ENCODE results near the gene LUC7L.

LUC7L gene

GRCh38 chr16:144797-145252 is 84.4 kb downstream of the LUC7L start:
- TF ChIP-seq NFIC (IDR thresholded peaks at IDR 0.05) (no peak), RAD21 (IDR thresholded peaks at IDR 0.05; ENCODE audit: low read depth) (no peak), FOXM1 (IDR thresholded peaks at IDR 0.05; ENCODE audit: borderline replicate concordance, low read depth) (no peak), TCF12 (IDR thresholded peaks at IDR 0.05; ENCODE audit: low read depth) (no peak), CREB1 (IDR thresholded peaks at IDR 0.05; ENCODE audit: low read depth) (no peak), EP300 (IDR thresholded peaks at IDR 0.05; ENCODE audit: borderline replicate concordance) (no peak), CEBPB (IDR thresholded peaks at IDR 0.05) (no peak), REST (IDR thresholded peaks at IDR 0.05; ENCODE audit: low read depth) (no peak), ZBTB7A (IDR thresholded peaks at IDR 0.05; ENCODE audit: low read depth) (no peak), EGR1 (IDR thresholded peaks at IDR 0.05) (no peak), MAX (IDR thresholded peaks at IDR 0.05) (no peak), TAF1 (IDR thresholded peaks at IDR 0.05; ENCODE audit: low read depth) (no peak), TEAD4 (IDR thresholded peaks at IDR 0.05) (no peak), YY1 (IDR thresholded peaks at IDR 0.05; ENCODE audit: low read depth) (no peak)
- TF ChIP-seq, protein P1, sequence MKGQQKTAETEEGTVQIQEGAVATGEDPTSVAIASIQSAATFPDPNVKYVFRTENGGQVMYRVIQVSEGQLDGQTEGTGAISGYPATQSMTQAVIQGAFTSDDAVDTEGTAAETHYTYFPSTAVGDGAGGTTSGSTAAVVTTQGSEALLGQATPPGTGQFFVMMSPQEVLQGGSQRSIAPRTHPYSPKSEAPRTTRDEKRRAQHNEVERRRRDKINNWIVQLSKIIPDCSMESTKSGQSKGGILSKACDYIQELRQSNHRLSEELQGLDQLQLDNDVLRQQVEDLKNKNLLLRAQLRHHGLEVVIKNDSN (IDR thresholded peaks at IDR 0.05): no peak

GRCh38 chr16:143456-143855 is 85.8 kb downstream of the LUC7L start:
- TF ChIP-seq MAX (IDR thresholded peaks at IDR 0.05): no peak
- no peak for TF ChIP-seq TEAD4 (IDR thresholded peaks at IDR 0.05)
- TF ChIP-seq, protein P1 (IDR thresholded peaks at IDR 0.05): no peak
- no peak for TF ChIP-seq EP300 (IDR thresholded peaks at IDR 0.05; ENCODE audit: borderline replicate concordance)

- TF ChIP-seq CEBPB (IDR thresholded peaks at IDR 0.05) (no peak), TEAD4 (IDR thresholded peaks at IDR 0.05) (no peak), TAF1 (IDR thresholded peaks at IDR 0.05; ENCODE audit: low read depth) (no peak), RAD21 (IDR thresholded peaks at IDR 0.05; ENCODE audit: low read depth) (no peak), FOXM1 (IDR thresholded peaks at IDR 0.05; ENCODE audit: borderline replicate concordance, low read depth) (no peak)
Measured at GRCh38 chr16:143047-143446, 86.2 kb downstream of the LUC7L start.

GRCh38 chr16:142405-142967 is 86.8 kb downstream of the LUC7L start:
- TF ChIP-seq MAX (IDR thresholded peaks at IDR 0.05) (no peak), TCF12 (IDR thresholded peaks at IDR 0.05; ENCODE audit: low read depth) (no peak), ZBTB7A (IDR thresholded peaks at IDR 0.05; ENCODE audit: low read depth) (no peak), REST (IDR thresholded peaks at IDR 0.05; ENCODE audit: low read depth) (no peak), EGR1 (IDR thresholded peaks at IDR 0.05) (no peak), CEBPB (IDR thresholded peaks at IDR 0.05) (no peak), NFIC (IDR thresholded peaks at IDR 0.05) (no peak), CREB1 (IDR thresholded peaks at IDR 0.05; ENCODE audit: low read depth) (no peak), FOXM1 (IDR thresholded peaks at IDR 0.05; ENCODE audit: borderline replicate concordance, low read depth) (no peak), RAD21 (IDR thresholded peaks at IDR 0.05; ENCODE audit: low read depth) (no peak), TEAD4 (IDR thresholded peaks at IDR 0.05) (no peak), TAF1 (IDR thresholded peaks at IDR 0.05; ENCODE audit: low read depth) (no peak), YY1 (IDR thresholded peaks at IDR 0.05; ENCODE audit: low read depth) (no peak)
- TF ChIP-seq, protein P1 (IDR thresholded peaks at IDR 0.05): no peak

DNA sequence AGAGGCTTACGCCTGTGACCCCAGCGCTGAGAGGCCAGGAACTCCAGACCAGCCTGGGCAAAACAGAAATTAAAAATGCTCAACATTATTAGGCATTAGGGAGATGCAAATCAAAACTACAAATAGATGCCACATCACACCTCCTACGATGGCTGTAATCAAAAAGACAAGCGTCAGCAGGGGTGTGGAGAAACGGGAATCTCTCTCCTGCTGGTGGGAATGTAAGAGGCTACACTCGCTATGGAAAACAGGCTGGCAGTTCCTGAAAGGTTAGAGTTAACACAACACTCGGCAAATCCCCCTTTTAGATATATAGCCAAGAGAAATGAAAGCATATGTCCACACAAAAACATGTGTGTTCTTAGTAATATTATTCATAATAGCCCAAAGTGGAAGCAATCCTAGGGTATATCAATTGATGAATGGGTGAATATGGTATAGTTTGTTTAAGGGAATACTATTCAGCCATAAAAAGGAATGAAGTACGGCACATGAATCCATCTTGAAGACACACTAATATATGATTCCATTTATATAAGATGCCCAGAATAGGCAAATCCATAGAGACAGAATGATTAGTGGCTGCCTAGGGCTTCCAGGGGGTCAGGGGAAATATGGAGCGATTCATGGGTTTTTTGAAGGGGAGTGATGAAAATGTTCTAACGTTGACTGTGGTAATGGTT is 88.9 kb downstream of the LUC7L start:
- TF ChIP-seq REST (IDR thresholded peaks at IDR 0.05; ENCODE audit: low read depth) (no peak), TCF12 (IDR thresholded peaks at IDR 0.05; ENCODE audit: low read depth) (no peak), CEBPB (IDR thresholded peaks at IDR 0.05) (no peak), ZBTB7A (IDR thresholded peaks at IDR 0.05; ENCODE audit: low read depth) (no peak), CREB1 (IDR thresholded peaks at IDR 0.05; ENCODE audit: low read depth) (no peak)
